ENCODE data around the gene PIGT. TPM values are rescaled to one million over a fixed set of nuclear protein-coding genes. Genes with fewer than 3 reads are reported as not detected.

PIGT gene
- total and polyA plus RNA-seq, 10 donors, result 42.5 to 82.8 (median 63.6) TPM

- Histone ChIP-seq H3K27me3 (replicated peaks in 1 of 7) (peaks cover 0 to 14% (median 0%) of the 10 kb centered on the region in 7 donors), H3K9me3 (no peaks in the 10 kb centered on the region), H3K4me3 (no peak overlapping the region), H3K36me3 (peaks cover 0 to 26% (median 7%) of the 10 kb centered on the region in 6 donors), H3K4me1 (peaks cover 7 to 46% (median 34%) of the 10 kb centered on the region in 6 donors), H3K27ac (no peak overlapping the region)
- intact Hi-C loops (cut with DNase I; ENCODE audit: low total_unique reads), result no loop called here
- 72 to 87% (median 85%) methylated on average over 8 of the region's 8 CpGs for WGBS, 5 donors
- TF ChIP-seq CTCF (IDR thresholded peaks at IDR 0.05 in 8 of 11, conservative IDR thresholded peaks at IDR 0.05 in 3 of 11), result no peak
- TF ChIP-seq POLR2AphosphoS5 (IDR thresholded peaks at IDR 0.05), result no peak
- TF ChIP-seq POLR2A (IDR thresholded peaks at IDR 0.05), result no peak
- no peak for DNase-seq
Measured at GRCh38 chr20:45410887-45411286, 5.1 kb upstream of the PIGT start.

GRCh38 chr20:45412653-45413052, 3.3 kb upstream of the PIGT start:
- TF ChIP-seq CTCF (IDR thresholded peaks at IDR 0.05 in 8 of 11, conservative IDR thresholded peaks at IDR 0.05 in 3 of 11) (no peak), POLR2AphosphoS5 (IDR thresholded peaks at IDR 0.05) (no peak)
- Histone ChIP-seq H3K4me1 (peaks cover 20 to 43% (median 36%) of the 10 kb centered on the region in 6 donors), H3K36me3 (peaks cover 0 to 26% (median 7%) of the 10 kb centered on the region in 6 donors), H3K4me3 (no peak overlapping the region), H3K9me3 (no peaks in the 10 kb centered on the region), H3K27ac (no peak overlapping the region), H3K27me3 (replicated peaks in 1 of 7) (no peaks in the 10 kb centered on the region)
- DNase-seq, result no peak
- WGBS, 5 donors, result 86 to 95% (median 91%) methylated on average over 5 of the region's 5 CpGs
- intact Hi-C loops (cut with DNase I; ENCODE audit: low total_unique reads), result no loop called here

GRCh38 chr20:45413479-45413878, 2.5 kb upstream of the PIGT start:
- peaks cover 18 to 43% (median 36%) of the 10 kb centered on the region in 6 donors for H3K4me1 ChIP-seq
- TF ChIP-seq CTCF (IDR thresholded peaks at IDR 0.05 in 8 of 11, conservative IDR thresholded peaks at IDR 0.05 in 3 of 11), result no peak
- TF ChIP-seq POLR2AphosphoS5 (IDR thresholded peaks at IDR 0.05), result no peak
- no peak for TF ChIP-seq POLR2A (IDR thresholded peaks at IDR 0.05)
- no peaks in the 10 kb centered on the region for H3K9me3 ChIP-seq
- H3K36me3 ChIP-seq, result peaks cover 0 to 30% (median 7%) of the 10 kb centered on the region in 6 donors
- 79 to 86% (median 85%) methylated on average over 3 of the region's 3 CpGs for WGBS, 5 donors
- no peak overlapping the region for H3K27ac ChIP-seq
- no peaks in the 10 kb centered on the region for H3K27me3 ChIP-seq (replicated peaks in 1 of 7)
- no peak overlapping the region for H3K4me3 ChIP-seq
- intact Hi-C loops (cut with DNase I; ENCODE audit: low total_unique reads), result no loop called here
- DNase-seq, result no peak

GRCh38 chr20:45416917-45417316, 976 bp downstream of the PIGT start:
- WGBS, 5 donors, result 40 to 59% (median 44%) methylated on average over 2 of the region's 2 CpGs
- peak overlapping the region in 7 of 8 donors; percentile 73 to 94 (median 88) for H3K4me3 ChIP-seq
- peaks cover 0 to 40% (median 31%) of the 10 kb centered on the region in 6 donors for H3K36me3 ChIP-seq
- H3K27ac ChIP-seq, result peak overlapping the region in 2 of 8 donors; percentile 88 to 91
- intact Hi-C loops (cut with DNase I; ENCODE audit: low total_unique reads), result loop anchor here (5.0 kb wide), 1 partner anchor 45 kb away; no protein-coding TSS in a partner anchor
- no peak for DNase-seq
- H3K9me3 ChIP-seq, result no peaks in the 10 kb centered on the region
- TF ChIP-seq CTCF (IDR thresholded peaks at IDR 0.05 in 8 of 11, conservative IDR thresholded peaks at IDR 0.05 in 3 of 11) (no peak), POLR2AphosphoS5 (IDR thresholded peaks at IDR 0.05) (no peak), POLR2A (IDR thresholded peaks at IDR 0.05) (no peak)
- no peaks in the 10 kb centered on the region for H3K27me3 ChIP-seq (replicated peaks in 1 of 7)
- peaks cover 18 to 48% (median 40%) of the 10 kb centered on the region in 6 donors for H3K4me1 ChIP-seq

All from spleen (tissue), 11 donors.